Left ventricle myocardium inferior (tissue), 1 donor: ENCODE results near the gene SLC1A4. TPM values are rescaled to one million over a fixed set of nuclear protein-coding genes. Genes with fewer than 3 reads are reported as not detected.

Experiments used
- DNase-seq: peaks from one replicate; pipeline ENCODE4 v3.0.0-alpha.2; 2020
- H3K27ac ChIP-seq: fragments of 200-600 bp; replicated peaks from 2 replicates; pipeline ENCODE4 v1.8.0; 2021
- H3K27me3 ChIP-seq: fragments of 200-600 bp; 2 replicates; pipeline ENCODE4 v1.8.0; 2021; ENCODE audit warnings: low read depth
- H3K36me3 ChIP-seq: fragments of 200-600 bp; 2 replicates; pipeline ENCODE4 v1.8.0; 2021
- H3K4me1 ChIP-seq: fragments of 200-600 bp; 2 replicates; pipeline ENCODE4 v1.8.0; 2021
- H3K4me3 ChIP-seq: fragments of 200-600 bp; 2 replicates; pipeline ENCODE4 v1.8.0; 2021; ENCODE audit warnings: mild to moderate bottlenecking, moderate library complexity
- H3K9me3 ChIP-seq: fragments of 200-600 bp; replicated peaks from 2 replicates; pipeline ENCODE4 v1.8.0; 2021
- intact Hi-C: fragments of 100-400 bp; cut with micrococcal nuclease; formaldehyde crosslinking; loops from one replicate; pipeline ENCODE4 v1.11.0; 2022
- total RNA-seq: library from RNA; stranded (reverse); fragmentation: NEBNext Ultra II Directional; extraction: Animal tissue kit (Norgen Biotek cat#: 25700); gene quantifications from one replicate; pipeline ENCODE4 v1.2.1, GENCODE V29; 2021
- TF ChIP-seq, protein P1 (sequence below): fragments of 200-600 bp; IDR thresholded peaks from 2 replicates; pipeline ENCODE4 v1.8.0; 2021; ENCODE audit warnings: antibody characterized with exemption, mild to moderate bottlenecking, borderline replicate concordance
- donor health status: DM: no; HTN: yes; CAD: no; lungs with severe emphysema.

Gene SLC1A4
- total RNA-seq, 1 donor from 2014 or later, result 13.2 TPM

DNA sequence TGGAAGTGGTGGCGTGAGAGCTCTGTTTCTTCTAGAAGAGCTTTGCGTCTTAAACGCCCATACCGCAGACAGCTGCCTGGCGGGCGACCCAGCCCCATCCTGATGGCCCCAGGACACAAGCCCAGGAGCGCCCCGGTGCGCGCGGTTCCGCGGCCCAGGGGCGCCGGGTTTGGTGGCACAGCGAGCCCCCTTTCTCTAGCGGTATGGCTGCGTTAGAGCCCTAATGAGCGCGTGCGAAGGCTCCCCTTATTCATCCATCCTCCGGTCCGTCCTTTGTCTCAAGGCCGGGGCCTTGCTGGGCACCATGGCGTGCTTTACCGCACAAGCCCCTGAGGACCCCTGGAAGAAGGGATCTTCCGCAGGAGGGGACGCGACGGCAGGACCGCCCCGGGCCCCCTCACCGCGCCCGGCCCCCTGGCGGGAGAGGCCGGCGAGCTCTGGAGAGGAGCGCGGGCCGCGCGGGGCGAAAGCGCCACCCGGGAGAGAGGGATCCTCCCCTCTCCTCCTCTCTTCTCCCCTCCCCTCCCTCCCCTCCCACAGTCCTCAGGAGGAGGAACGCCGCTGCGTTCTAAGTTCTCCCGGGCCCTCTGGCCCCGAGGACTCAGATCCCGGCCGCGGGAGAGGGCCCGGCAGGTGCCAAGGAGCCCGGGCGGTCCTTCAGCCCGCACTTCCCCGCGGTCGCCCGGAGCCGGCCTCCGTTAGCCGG lies 626 bp upstream of the SLC1A4 start:
- peaks cover 55% of the 10 kb centered on the region for H3K4me1 ChIP-seq
- TF ChIP-seq, protein P1, sequence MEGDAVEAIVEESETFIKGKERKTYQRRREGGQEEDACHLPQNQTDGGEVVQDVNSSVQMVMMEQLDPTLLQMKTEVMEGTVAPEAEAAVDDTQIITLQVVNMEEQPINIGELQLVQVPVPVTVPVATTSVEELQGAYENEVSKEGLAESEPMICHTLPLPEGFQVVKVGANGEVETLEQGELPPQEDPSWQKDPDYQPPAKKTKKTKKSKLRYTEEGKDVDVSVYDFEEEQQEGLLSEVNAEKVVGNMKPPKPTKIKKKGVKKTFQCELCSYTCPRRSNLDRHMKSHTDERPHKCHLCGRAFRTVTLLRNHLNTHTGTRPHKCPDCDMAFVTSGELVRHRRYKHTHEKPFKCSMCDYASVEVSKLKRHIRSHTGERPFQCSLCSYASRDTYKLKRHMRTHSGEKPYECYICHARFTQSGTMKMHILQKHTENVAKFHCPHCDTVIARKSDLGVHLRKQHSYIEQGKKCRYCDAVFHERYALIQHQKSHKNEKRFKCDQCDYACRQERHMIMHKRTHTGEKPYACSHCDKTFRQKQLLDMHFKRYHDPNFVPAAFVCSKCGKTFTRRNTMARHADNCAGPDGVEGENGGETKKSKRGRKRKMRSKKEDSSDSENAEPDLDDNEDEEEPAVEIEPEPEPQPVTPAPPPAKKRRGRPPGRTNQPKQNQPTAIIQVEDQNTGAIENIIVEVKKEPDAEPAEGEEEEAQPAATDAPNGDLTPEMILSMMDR, result peak; percentile 66
- peak overlapping the region; percentile 84 for H3K4me3 ChIP-seq
- peak; percentile 53 for DNase-seq
- no peaks in the 10 kb centered on the region for H3K9me3 ChIP-seq
- H3K27ac ChIP-seq, result peak overlapping the region; percentile 92
- intact Hi-C loops, result no loop called here
- H3K36me3 ChIP-seq, result no peaks in the 10 kb centered on the region
- no peaks in the 10 kb centered on the region for H3K27me3 ChIP-seq

DNA sequence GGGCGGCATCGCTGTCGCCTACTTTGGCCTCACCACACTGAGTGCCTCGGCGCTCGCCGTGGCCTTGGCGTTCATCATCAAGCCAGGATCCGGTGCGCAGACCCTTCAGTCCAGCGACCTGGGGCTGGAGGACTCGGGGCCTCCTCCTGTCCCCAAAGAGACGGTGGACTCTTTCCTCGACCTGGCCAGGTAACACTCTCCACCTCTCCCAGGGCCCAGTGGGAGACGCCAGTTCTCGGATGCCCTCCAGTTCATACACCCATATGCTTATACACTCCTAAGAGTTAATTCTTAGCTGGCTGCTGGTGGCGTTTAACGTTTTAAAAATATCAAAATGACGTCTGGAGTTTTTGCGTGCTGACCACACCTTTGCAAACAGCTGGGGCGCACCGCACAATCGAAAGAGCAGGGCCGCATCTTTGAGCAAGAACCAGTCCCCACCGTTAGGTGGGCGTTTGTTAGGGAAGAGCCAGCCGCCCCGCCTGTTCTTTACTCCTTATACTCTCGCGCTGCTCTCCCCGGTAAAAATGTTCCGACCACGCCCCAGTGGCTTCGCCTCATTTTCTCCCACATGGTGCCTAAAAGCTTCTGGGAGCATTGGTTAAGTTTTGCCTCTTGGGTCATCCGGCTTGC lies 899 bp downstream of the SLC1A4 start:
- TF ChIP-seq, protein P1, result no peak
- no peak for DNase-seq
- Histone ChIP-seq H3K36me3 (no peaks in the 10 kb centered on the region), H3K27ac (peak overlapping the region; percentile 92), H3K9me3 (no peaks in the 10 kb centered on the region), H3K4me3 (peak overlapping the region; percentile 84), H3K4me1 (peaks cover 53% of the 10 kb centered on the region), H3K27me3 (no peaks in the 10 kb centered on the region)
- intact Hi-C loops, result no loop called here

DNA sequence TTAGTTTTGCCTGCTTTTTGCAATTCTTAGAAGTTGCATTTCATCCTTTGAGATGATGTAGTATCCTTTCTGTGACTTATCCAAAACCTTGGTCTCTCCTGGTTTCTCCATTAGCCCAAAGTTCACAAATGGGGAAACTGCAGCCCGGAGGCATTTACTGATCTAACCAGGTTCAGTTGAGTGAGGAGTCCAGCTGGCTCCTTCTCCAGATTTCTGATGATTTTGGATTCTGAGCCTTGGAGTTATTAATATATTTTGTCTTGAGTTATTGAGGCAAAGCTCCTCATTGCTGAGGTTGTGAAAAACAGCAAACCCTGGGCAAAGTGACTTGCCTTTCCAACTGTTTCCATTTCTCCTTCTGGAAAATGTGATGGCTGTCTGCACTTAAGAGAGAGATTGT lies 1.7 kb downstream of the SLC1A4 start:
- H3K4me1 ChIP-seq, result peaks cover 45% of the 10 kb centered on the region
- no peaks in the 10 kb centered on the region for H3K9me3 ChIP-seq
- DNase-seq, result no peak
- H3K36me3 ChIP-seq, result no peaks in the 10 kb centered on the region
- TF ChIP-seq, protein P1, result no peak
- peak overlapping the region; percentile 84 for H3K4me3 ChIP-seq
- intact Hi-C loops, result no loop called here
- no peak overlapping the region for H3K27ac ChIP-seq
- H3K27me3 ChIP-seq, result no peaks in the 10 kb centered on the region

DNA sequence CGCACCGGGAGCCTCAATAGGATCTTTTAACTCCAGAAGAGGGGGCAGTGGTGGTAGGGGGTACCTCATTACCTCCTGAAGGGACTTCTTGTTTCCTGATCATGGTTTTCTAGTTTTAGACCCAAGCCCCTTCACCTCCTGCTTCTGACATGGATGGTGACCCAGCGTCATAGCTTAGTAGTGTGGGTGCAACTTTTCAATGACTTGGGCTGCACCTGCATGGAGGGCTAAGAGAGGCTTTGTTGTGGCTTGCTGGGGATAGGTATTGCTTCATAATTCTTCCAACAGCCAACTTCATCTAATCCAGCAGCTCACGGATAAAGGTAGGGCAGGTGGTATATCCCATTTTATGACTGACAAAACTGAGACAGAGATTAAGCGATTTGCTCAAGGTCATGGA lies 3.0 kb downstream of the SLC1A4 start:
- intact Hi-C loops, result no loop called here
- Histone ChIP-seq H3K9me3 (no peaks in the 10 kb centered on the region), H3K4me1 (peaks cover 35% of the 10 kb centered on the region), H3K36me3 (no peaks in the 10 kb centered on the region), H3K4me3 (no peak overlapping the region), H3K27me3 (no peaks in the 10 kb centered on the region), H3K27ac (no peak overlapping the region)
- no peak for DNase-seq
- TF ChIP-seq, protein P1, result no peak

DNA sequence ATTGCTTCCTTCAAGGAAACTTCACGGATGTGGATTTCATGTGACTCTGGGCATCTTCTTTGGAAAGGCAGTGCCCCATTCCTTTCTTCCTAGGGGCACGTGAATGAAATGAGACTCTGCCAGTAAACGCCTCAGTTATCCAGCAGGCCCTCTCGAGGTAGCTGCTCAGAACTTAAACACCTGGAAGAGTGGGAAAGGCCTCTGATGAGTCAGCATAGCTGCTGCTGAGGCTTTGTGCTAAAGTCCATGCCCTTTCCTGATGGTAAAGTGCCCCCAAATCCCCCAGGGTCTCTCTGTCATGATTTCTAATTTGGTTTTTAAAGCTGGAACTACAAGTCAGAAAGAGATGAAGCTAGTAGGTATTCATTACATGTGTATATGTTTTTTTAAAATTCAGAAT lies 3.8 kb downstream of the SLC1A4 start:
- Histone ChIP-seq H3K9me3 (no peaks in the 10 kb centered on the region), H3K27me3 (no peaks in the 10 kb centered on the region), H3K4me3 (no peak overlapping the region), H3K4me1 (peaks cover 28% of the 10 kb centered on the region), H3K27ac (no peak overlapping the region), H3K36me3 (no peaks in the 10 kb centered on the region)
- TF ChIP-seq, protein P1, result no peak
- intact Hi-C loops, result no loop called here
- no peak for DNase-seq
